GM19238 (cell line): ENCODE measurements around the gene TAPBP.

ENCODE experiments used
- DNase-seq: peaks from one replicate; pipeline ENCODE4 v3.0.0; 2011; ENCODE audit warnings: low spot score; ENCODE audit not compliant: insufficient read length

TAPBP gene

DNA sequence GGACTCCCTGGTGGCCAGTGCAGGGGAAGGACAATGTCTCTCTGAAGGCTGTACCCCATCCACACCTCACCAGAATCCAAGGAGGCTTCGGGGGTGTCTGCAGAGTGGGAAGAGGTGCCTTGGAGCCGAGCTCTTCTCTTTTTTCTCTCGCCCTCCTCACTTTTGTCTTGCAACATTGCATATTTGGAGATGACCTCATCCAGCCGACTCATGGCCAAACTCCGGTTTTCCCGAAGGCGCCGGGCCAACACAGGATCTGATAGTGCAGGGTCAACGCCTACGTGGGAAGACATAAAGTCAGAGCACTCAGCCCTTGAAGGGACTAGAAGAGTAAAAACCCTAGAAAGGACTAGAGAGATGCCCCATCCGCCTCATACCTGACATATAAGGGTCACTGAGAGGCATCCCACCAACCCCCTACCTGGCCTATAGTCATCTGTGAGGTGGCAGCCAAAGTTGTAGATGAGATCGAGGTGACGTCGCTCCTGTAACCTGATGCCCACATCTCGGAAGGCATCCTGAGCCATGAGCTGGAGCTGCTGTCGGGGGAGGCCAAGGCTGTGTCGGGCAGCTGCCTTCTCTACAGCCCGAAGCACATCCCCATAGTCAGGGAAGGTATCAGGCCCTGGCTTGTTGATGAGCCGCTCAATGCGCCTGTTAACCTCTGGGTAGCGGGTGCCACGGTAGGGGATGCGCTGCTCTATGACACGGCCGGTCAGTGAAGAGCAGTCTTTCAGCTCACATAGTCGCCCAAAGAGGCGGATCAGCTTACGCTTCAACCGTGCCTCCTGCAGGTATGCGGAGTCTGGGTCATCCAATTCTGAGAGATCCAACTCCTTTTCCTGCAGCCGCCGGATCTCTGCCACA lies 6.7 kb upstream of the TAPBP start:
- no peak for DNase-seq

DNA sequence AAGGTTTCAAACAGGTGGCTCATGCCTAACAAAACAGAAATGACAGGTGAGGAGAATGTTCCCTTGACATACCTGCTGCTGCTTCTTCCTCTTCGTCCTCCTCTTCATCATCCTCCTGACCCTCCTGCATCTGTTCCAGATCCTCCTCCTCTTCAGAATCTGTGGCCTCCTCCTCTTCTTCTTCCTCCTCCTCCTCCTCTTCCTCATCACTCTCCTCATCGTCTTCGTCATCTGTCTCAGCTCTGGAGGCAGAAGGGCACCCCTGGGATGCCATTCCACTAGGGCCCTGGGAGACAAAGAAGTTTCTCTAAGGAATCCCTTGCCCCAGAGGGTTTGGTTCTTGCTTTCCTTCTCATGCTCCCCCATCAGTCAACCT lies 6.0 kb upstream of the TAPBP start:
- DNase-seq = no peak

DNA sequence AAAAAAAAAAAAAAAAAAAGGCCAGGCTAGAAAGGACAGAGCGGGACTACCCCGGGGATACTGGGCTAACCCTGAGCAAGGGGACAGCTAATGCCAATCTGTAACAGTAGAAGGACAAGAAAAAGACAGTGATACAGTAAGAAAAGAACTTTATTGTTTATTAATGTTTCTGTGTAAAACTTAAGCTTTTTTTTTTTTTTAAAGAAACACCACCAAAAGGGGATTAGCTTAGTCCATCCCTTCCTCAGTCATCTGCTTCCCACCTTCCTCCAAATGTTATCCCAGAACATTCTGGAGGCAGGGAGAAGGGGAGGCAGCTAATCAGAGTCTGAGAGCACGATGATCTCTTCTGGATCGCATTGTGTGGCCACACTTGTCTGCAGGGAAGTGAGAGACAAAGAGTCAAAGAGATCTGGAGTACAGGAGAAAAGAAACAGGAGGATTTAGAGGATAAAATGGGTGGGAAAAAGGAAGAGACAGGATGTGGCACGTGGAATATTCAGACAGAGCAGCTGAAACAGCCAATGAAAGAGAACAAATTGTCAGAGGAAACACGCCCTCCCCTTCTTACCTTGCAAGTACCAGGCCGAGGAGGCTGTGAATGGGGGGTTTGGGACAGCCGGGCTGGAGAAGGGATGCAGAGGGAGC lies 4.7 kb upstream of the TAPBP start:
- DNase-seq = no peak

DNA sequence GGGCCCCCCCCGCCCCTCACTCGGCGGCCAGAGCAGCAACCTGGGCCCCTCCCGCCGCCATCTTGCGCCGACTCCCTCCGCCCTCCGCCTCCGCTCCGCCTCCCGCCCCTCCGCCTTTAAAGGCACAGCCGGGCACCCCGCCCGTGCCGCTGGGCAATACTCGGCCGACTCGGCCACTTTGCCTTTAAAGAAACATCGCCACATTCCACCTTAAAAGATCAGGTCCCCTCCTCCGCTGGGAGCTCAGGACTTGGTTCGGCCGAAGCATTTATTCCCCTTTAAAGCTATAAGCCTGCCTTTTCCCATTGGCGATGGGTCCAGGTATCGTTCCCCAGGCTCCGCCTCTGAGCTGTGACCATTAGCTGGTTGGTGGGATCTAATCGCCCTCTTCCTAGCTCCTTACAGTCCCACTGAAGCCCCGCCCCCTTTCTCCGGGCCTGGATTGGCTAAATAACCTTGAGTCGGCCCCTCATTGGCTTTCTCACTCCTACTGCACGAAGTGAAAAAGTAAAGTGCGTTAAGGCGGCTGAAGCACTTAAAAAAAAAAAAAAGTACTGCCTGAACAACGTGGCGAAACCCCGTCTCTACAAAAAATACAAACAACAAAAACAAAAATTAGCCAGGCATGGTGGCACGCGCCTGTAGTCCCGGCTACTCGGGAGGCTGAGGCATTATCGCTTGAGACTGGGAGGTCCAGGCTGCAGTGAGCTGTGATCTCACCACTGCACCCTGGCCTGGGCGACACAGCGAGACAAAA lies 4.0 kb upstream of the TAPBP start, which contains the start of gene ZBTB22:
Gene ZBTB22 (minus strand): TSS at position 76 of the 757 bp plus-strand sequence. CDS start 828 bp downstream, outside the sequence.
- peak; percentile 75 for DNase-seq

DNA sequence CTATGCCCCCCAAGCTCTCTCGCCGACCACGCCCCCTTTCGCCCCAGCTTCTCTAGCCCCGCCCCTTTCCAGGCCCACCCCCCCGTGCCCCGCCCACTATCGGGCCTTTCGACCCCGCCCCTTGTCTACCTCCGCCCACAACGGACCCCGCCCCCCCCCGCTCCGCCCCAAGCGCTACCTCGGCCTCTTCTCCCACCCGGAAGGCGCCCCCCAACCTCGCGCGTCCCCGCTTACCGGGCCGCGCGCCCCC lies 3.5 kb upstream of the TAPBP start:
- DNase-seq = no peak

DNA sequence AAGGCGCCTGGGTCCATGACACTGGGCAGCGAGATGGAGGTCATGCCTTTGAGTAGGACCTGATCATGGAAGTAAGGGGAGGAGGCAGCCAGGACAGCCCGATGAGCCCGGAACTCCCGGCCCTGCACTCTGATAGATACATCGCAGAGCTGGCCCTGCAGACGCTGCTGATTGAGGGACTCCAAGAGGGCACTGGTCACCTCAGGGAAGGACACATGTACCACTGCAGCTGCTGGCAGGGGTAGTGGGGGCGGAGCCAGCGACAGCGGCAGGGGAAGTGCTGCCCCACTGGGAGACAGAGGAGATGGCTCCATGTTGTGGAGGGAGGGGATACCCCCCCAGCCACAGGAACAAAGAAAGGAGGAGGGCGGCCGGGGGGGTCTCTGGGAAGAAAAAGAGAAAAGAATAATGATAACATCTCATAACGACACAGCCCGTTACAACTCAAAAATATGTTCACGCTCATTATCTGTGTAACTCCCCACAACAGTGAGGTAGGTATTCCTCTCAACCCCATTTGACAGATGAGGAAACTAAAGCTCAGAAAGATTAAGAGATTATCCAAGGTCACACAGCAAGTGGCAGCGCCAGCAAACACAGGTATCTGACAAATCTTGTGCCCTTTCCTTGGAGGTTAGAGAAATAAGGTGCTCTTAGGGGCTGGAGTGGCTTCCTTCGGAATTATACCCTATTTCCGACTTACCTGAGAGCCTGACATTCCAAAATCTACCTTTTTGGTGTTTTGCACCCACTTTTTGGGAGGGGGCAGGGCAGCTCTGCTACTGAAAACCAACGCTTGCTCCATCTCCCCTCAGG lies 2.9 kb upstream of the TAPBP start:
- no peak for DNase-seq

DNA sequence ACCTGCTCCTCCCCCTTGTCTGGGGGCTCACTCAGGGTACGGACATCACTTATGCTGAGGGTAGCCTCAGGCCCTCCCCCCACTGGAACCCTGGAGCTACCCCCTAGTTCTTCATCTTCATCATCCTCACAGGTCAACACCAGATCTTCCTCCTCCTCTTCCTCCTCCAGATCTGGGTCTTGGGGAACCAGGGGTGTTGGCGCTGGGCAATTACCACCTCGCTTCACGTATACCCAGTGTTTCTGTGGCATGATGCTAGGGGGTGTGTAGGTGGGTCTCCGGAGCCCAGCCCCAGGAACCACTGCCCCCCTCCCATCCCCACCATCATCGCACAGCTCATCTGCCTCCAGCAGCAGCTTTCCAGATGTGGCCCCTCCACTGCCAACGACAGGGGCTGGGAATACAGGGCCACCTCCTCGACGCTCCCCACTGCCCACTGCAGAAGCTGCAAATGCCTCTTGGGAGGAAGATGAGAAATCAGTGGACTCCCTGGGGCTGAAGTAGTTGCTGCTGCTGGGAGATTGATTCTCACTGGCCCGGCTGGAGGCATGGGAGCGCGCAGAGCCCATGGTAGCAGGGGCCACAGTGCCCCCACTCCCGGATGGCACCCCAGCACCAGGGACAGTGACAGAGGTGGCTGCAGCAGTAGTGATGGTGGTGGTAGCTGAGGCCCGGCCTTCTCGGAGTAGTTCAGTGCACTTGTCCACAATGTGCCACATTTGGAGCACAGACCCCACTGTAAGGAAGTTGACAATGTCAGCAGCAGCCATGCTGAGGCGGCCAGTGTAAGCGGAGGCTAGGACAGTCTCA lies 2.1 kb upstream of the TAPBP start:
- no peak for DNase-seq

DNA sequence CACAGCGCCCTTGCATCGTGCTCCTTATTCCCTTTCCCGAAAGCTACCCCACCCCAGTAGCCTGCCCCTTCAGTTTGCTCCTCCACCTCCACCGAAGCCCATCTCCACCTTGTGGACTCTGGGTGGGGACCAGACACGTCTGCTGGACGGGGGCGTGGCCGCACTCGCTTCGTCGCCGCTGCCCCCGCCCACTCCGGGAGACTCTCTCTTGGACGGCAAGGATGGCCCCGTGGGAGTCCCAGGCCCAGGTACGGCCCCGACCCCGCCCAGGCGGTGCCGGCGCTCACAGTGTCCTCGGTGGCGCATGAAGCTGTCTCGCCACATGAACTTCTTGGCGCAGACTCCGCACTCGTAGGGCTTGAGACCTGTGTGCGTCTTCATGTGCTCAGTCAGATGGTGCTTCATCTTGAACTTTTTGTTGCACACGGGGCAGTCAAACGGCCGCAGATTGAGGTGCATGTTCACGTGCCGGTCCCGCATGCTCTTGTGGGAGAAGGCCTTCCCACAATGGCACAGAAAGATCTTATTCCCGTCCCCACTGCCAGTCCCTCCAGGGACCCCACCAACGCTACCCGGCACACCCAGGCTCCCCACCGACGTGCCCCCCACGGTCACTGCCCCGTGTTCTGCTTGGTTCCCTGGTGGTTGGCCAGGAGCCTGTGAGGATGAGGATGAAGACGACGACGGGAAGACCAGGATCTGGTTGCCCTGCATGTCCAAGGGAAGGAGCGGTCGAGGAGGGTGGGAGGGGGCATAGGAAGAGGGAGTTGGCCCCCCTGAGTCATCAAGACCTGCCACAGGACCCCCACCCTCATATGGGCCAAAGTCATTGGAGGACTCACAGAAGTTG lies 1.3 kb upstream of the TAPBP start:
- DNase-seq = no peak

DNA sequence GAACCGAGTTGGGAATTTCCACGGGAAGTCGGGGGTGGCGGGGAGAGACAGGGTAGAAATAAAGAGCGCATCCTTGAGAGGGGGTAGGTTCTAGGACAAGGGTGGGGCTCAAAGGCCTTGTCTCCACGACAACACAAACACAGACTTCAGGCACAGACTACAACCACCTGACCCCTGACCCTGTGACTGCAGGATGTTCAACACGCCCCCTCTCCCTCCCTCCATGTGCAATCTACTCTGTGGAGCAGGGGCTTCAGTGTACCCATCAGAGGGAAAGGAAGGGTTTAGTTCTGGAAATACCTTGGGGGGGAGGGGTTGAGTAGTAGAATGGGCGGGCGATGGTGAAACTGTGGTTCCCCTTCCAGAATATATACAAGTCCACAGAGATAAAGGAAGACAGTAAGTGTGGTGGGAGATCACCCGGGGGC lies 651 bp upstream of the TAPBP start:
- DNase-seq = peak; percentile 22

DNA sequence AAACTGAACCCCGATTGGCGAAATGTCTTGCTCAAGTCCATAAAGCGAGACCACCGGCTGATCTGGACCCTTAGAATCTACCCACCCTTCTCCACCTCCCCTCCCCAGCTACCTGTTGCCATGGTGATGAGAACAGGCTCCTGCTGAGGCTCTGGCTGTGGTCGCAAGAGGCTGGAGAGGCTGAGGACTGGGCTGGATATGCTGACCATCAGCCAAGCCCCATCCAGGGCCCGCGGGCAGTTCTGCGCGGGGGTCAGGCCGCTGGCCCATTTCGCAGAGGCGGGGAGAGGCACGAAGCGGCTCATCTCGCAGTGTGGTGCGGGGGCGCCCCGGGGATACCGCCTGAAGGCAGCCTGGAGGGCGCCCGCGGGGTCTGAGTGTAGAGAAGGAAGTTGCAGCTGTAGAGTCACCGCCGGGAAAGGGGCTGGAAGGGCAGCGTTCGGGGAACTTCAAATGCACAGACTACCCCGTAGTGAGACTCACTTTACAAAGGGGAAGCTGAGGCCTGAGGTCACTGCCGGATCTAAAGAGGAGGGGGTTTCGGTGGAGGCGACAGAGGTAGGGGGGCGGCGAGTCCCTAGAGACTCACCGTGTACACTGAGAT lies 671 bp downstream of the TAPBP start:
- DNase-seq = no peak

DNA sequence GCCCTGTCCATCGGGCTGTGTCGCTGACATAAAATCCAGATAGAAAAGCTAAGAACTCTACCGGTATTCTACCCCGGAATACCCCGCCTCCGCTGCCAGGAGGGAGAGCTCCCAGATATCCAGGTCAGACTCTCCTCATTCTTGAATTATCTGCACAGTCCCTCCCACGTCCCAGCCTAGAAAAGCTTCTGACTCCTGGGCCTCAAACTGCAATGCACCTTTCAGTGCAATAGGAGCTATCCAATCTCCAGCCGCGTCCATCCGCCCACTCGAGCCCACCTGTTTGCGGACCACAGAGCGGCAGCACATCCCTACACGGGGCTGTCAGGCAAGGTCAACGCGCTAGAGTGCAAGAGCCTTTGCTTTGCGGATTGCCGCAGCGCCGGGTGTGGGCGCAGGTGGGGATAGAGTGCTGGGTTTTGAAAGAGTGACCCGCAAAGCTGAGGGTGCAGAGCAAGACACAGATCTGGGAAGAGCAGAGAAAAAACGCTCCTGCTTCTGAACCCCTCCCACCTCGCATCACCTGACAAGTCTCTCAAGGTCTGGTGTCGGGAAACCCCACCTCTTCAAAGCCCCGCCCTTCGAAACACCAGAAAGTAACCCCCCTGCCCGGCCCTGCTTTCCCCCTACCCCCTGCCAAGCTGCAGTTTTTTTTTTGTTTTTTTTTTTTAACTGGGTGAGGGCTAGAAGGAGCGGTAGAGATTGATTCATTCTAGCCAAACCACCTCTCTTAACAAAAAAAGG lies 1.3 kb downstream of the TAPBP start:
- peak; percentile 83 for DNase-seq

DNA sequence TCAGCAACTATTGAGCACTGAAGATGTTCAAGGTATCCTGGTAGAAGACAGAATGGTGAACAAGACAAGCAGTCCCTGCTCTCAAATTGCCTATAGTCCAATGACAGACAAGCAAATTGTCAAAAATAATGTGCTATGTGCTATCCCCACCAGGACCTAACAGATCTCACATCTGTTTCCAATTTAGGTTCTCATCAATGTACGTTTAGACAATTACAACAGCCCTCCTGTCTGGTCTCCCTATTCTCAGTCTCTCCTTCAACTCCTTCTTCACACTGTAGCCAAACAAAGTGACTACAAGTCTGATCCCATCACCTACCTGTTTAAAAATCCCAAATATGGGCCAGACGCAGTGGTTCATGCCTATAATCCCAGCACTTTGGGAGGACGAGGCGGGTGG lies 7.5 kb downstream of the TAPBP start:
- DNase-seq = no peak

DNA sequence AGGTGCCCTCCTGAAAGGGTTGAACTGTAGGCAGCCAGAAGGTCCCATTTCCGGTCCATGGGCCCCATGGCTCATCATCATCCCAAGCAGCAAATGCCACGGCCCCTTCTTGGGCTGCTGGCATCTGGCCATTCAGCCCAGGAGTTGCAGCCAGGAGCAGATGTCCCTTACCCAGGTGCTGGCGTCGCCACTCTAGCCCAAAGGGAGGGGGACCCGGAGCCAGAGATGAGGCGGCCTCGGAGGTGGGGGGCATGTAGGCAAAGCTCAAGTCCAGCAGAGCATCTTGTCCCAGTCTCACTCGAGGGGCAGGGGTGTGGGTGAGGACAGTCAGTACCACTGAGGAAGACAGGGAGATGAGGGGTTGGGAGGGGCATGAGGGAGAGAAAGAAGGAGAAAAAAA lies 8.8 kb downstream of the TAPBP start:
- DNase-seq = no peak

DNA sequence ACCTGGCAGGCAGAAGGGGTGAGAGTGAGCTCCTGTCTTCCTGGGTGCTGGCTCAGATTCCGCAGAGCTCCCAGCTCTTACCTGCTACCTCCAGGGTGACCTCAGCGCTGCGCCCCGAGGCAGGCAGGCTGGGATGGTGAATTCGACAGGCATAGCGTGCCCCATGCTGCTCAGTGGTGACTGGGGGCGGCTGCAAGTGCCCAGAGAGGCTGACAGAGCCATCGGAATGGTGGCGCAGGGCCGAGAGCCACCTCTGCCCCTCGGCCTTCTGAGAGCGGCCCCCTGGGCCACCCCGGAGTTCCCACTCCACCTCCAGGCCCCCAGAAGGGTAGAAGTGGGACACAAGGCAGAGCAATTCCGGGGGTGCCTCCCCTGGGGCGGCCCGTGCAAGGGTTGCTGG lies 9.7 kb downstream of the TAPBP start:
- DNase-seq = no peak

DNA sequence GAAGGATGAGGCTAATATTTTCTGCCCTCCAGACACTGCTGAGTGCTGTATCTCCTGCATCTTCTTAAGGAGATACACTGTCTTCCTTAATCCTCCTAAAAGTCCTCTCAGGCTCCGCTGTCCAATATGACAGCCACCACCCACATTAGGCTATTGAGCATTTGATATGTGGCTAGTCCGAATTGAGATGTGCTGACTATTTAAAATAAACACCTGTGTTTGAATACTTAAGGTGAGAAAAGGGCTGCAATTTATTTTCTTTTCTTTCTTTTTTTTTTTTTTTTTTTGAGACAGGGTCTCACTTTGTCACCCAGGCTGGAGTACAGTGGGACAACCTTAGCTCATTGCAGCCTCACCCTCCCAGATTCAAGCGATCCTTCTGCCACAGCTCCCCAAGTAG lies 12.0 kb downstream of the TAPBP start:
- DNase-seq = no peak

DNA sequence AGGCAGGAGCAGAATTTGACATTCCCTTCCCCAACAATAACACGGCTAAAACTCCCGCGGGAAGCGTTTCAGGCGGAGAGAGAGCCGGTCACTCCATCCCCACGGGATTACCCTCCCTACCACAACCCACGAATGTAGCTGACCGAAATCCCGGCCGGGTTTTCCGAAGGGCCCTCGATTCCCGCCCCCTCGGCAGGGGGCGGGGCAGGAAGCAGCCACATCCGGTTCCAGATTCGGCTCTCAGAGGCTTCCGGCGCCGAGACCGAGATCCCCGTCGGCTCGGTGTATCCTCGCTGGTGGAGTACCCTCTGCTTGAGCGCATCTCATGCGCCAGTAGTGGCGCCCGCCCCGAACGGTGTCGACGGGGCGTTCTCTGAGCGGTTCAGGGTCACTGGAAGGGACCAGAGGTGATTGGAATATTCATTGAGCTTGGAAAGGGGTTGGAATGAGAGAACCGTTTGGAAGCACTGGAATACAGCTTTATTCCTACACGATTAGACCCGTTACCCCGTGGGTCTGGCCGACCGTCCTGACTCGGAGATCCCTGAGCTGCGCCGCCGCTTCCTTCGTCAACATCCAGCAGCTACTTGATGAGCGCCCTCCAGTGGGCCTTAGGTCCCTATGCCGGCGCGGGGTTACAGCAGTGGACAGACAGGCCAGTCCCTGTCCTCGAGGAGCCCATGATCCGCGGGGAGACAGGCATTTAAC lies 14.5 kb downstream of the TAPBP start:
- peak; percentile 88 for DNase-seq

DNA sequence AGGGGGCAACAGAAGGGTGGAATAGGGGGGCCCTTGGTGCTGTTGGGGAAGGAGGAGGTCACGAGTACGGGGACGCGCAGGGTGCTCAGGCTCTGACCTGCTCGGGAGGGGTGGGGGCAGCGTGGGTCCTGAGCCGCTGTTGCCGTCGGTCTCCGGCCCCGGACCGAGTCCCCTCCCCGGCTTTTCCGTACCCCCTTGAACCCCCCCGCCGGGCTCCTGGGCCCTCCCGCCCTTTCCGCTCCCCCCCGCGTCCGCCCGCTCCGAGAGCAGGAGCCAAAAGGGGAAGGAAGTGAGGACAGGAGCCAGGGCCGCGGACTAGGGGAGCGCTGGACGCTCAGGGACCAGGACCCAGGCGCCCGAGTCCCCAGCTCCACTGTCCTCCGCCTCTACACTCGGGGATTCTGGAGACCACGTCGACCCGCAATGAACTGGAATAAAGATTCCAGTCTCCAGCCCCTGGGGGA lies 15.1 kb downstream of the TAPBP start, which contains the start of gene RGL2:
Gene RGL2 (minus strand): TSS at position 170 of the 464 bp plus-strand sequence. CDS start 332 bp downstream, outside the sequence.
- no peak for DNase-seq
